ENCODE data around the gene HPD.

DNA sequence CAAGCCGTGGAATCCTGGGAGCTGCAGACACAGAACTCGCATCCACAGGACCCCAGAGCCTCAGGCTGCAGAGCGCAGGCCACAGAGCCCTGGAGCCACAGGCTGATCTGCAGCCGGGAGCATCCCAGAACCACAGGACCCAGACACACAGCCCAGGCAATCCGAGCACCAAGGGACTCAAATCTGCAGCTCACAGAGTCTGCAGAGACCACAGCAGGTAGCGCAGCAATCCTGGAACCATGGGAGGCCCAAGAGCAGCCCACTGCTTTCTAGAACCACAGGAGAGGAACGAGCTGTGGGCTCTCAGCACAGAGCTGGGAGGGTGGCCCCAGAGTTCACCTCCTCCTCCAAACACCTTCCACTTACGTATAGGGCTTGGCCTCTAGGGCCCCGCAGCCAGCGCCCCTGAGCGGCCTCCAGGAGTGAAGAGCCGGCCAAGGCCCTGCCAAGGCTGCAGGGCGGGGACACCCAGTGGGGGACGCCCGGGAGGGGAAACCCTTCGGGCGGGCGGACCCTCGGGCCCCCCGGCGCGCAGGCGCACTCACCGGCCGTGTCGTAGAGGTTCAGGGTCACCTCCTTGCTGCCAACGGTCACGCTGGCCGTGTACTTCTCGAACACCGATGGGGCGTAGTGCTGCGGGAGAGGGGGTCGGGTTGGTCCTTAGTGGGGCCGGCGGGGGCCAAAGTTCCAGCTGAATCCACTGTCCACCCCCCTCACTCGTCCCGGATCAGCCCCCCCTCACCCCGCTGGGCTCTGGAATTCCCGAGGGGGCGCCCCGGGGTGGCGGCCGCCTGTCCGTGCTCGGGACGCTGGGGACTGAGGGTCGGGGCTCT is 65.8 kb downstream of the HPD start:
- TF ChIP-seq POLR2A (IDR thresholded peaks at IDR 0.05; ENCODE audit: low read length): no peak
- no peak for TF ChIP-seq GATA1 (IDR thresholded peaks at IDR 0.05; ENCODE audit: low read depth, low read length)

Measured in erythroblast (primary cell).